GM19438 (cell line): Measurements from ENCODE around the gene GALNT10.

Experiments
- ATAC-seq: cut with Tn5 transposase; IDR thresholded peaks from one replicate; pipeline ENCODE4 v1.9.1; 2021; ENCODE audit warnings: low read depth; ENCODE audit not compliant: unreplicated experiment

The GALNT10 gene

GRCh38 chr5:154316223-154316935 is 125.8 kb downstream of the GALNT10 start:
- no peak for ATAC-seq

- ATAC-seq: no peak
Observed at GRCh38 chr5:154317916-154318315, 127.4 kb downstream of the GALNT10 start.

- no peak for ATAC-seq
Observed at GRCh38 chr5:154318691-154319090, 128.2 kb downstream of the GALNT10 start.

- ATAC-seq: no peak
Observed at GRCh38 chr5:154319736-154320135, 129.2 kb downstream of the GALNT10 start.

GRCh38 chr5:154320224-154321089 is 129.9 kb downstream of the GALNT10 start:
- ATAC-seq: no peak

- no peak for ATAC-seq
Observed at GRCh38 chr5:154321546-154321945, 131.0 kb downstream of the GALNT10 start.

- ATAC-seq: no peak
Observed at GRCh38 chr5:154324033-154324432, 133.5 kb downstream of the GALNT10 start.

GRCh38 chr5:154325566-154325965 is 135.0 kb downstream of the GALNT10 start:
- no peak for ATAC-seq

GRCh38 chr5:154329062-154329461 is 138.5 kb downstream of the GALNT10 start:
- ATAC-seq: no peak

GRCh38 chr5:154329519-154330040 is 139.0 kb downstream of the GALNT10 start:
- ATAC-seq: no peak

- no peak for ATAC-seq
Observed at GRCh38 chr5:154330097-154330667, 139.6 kb downstream of the GALNT10 start.

GRCh38 chr5:154331232-154331631 is 140.7 kb downstream of the GALNT10 start:
- no peak for ATAC-seq

- ATAC-seq: no peak
Observed at GRCh38 chr5:154331924-154332323, 141.4 kb downstream of the GALNT10 start.

GRCh38 chr5:154332451-154332850 is 141.9 kb downstream of the GALNT10 start:
- no peak for ATAC-seq

- no peak for ATAC-seq
Observed at GRCh38 chr5:154333016-154333415, 142.5 kb downstream of the GALNT10 start.

- no peak for ATAC-seq
Observed at GRCh38 chr5:154334406-154335064, 144.0 kb downstream of the GALNT10 start.

- ATAC-seq: no peak
Observed at GRCh38 chr5:154335065-154335448, 144.5 kb downstream of the GALNT10 start.

- no peak for ATAC-seq
Observed at GRCh38 chr5:154341620-154342019, 151.1 kb downstream of the GALNT10 start.

- no peak for ATAC-seq
Observed at GRCh38 chr5:154342211-154342610, 151.7 kb downstream of the GALNT10 start.

- no peak for ATAC-seq
Observed at GRCh38 chr5:154342963-154343362, 152.4 kb downstream of the GALNT10 start.

- no peak for ATAC-seq
Observed at GRCh38 chr5:154344461-154344860, 153.9 kb downstream of the GALNT10 start.
